D721Med (cell line): Measurements from ENCODE around the gene MED12L.
A peak's percentile ranks its signal among the peaks of the same experiment; 100 is the strongest.

Experiments used
- DNase-seq: peaks from one replicate; pipeline ENCODE4 v3.0.0; 2011; ENCODE audit warnings: low spot score; ENCODE audit not compliant: insufficient read length
- FAIRE-seq: peaks from 2 replicates; lab custom pipeline; 2011; peaks lifted over from hg19 to GRCh38; lab: Jason Lieb, UNC
- TF ChIP-seq, protein P1 (sequence below): IDR thresholded peaks from 2 replicates; pipeline ENCODE4 v1.5.1; 2012; ENCODE audit warnings: mild to moderate bottlenecking, control low read depth; ENCODE audit not compliant: insufficient read depth; ENCODE audit errors: missing control alignments

Gene MED12L

DNA sequence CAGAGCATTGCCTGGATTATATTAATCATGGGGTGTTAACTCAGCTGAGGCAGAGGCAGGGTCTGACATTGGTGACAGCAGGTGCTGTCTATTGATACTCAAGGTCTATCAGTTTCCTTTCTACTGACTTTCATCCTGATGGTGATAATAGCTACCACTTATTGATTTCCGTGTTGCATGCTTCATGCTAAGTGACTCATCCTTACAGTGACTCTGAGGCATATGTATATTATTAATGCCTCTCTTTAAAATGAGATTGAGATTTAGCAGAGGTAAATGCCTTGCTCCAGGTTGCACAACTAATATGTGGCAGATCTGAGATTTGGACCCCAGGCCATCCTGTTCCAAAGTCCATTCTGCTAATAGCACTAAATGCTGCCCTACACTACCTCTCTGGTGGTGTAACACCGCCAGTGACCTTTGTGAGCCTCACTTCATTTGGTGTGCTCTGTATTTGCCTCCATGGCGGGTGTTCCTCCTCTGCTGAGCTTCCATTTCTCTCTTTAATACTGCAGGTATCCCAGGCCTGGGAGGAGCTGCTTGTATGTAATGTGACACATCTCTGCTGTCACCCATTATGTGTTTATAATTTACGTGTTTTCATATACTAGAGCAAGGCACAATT lies 67.1 kb downstream of the MED12L start:
- TF ChIP-seq, protein P1, sequence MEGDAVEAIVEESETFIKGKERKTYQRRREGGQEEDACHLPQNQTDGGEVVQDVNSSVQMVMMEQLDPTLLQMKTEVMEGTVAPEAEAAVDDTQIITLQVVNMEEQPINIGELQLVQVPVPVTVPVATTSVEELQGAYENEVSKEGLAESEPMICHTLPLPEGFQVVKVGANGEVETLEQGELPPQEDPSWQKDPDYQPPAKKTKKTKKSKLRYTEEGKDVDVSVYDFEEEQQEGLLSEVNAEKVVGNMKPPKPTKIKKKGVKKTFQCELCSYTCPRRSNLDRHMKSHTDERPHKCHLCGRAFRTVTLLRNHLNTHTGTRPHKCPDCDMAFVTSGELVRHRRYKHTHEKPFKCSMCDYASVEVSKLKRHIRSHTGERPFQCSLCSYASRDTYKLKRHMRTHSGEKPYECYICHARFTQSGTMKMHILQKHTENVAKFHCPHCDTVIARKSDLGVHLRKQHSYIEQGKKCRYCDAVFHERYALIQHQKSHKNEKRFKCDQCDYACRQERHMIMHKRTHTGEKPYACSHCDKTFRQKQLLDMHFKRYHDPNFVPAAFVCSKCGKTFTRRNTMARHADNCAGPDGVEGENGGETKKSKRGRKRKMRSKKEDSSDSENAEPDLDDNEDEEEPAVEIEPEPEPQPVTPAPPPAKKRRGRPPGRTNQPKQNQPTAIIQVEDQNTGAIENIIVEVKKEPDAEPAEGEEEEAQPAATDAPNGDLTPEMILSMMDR: no peak
- DNase-seq: no peak
- FAIRE-seq: no peak

DNA sequence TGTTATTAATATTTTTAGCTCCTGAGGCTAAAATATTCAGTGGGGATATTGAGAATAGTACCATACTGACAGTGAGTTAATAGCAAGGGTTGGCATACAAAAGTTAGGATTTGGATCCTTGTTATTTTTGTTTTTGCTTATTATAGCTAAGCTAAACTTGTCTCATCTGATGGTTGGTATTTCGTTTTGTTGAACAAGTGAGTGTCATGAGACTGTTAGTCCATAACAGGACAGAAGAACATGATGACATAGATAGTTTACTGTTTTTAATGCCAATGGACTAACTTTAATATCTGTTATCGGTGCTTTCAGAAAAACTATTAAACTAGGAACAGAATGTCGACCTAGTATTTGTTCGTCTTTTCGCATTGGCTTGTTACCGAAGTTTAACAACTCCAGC lies 69.1 kb downstream of the MED12L start:
- DNase-seq: no peak
- TF ChIP-seq, protein P1: no peak
- no peak for FAIRE-seq

DNA sequence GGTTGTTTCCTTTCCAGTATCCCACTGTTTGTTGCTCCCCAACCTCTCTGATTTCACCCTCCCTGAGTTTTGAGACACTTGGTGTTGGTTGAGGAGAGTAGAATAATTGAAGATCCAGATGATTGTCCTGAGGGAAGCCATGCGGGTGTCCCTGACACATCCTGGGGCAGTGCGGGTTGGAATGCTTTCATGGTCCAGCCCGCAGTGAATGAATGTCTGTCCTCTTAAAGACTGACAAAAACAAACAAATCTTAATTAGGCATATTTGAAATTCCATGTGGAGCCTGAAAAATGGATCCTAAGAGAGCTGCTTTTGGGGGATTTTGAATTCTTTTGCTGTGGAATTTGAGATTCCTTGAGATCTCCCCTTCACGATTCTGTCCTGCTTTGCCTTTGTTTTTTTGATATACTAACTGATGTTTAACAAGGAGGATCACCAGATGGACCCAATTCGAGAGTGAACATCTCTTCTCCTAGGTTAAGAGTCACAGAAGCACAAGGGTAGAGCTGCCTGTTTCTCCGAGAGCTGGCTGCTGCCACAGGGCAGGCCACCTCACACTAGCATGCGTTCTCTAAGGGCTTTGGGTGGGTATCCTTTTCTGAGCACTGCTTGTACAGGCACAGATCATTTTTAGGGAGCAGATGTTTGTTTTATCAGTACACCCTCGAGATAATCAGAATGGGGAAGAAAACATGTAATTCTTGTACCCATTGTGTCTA lies 70.1 kb downstream of the MED12L start:
- DNase-seq (no peak), FAIRE-seq (no peak)
- TF ChIP-seq, protein P1: no peak

DNA sequence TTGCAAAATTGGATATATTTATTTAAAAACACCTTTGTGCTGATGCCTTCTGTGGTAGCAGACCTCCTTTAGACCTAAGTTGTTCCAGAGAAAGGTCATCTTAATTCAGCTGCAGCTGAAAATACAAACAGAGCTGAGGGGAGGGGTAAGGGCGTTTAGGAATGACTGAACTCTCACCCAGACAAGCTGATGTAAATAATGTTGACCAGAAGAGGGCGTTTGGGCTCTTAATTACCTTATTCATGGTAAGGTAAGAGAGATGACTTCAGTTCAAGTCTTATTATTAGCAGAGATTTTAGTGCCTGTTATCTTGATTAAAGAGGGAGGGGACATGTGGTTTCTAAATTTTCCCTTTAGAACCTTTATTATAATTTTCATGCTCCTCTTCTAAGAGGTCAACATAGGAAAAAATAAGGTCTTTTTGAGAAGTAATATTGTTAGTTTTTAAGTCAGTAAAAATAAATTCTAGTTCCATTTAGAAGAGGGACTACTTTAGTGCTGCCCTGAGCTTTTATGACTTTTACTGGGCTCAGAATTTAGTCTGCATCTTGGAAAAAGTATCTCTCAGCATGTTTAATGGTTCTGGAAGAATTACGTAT lies 71.3 kb downstream of the MED12L start:
- DNase-seq (peak; percentile 16), FAIRE-seq (no peak)
- TF ChIP-seq, protein P1: peak; percentile 72

DNA sequence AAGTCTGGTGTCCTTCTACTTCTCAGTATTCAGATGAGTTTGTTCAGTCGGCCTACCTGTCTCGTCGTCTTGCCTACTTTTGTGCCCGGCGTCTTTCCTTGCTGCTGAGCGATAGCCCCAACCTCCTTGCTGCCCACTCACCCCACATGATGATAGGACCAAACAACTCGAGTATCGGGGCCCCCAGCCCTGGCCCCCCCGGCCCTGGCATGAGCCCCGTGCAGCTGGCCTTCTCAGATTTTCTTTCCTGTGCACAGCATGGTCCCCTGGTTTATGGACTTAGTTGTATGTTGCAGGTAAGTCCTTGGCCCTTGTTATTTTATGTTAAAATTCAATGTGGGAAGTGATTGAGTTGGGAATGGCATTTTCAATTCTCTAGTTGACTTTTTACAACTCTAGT lies 74.3 kb downstream of the MED12L start:
- no peak for FAIRE-seq
- no peak for DNase-seq
- TF ChIP-seq, protein P1: no peak

DNA sequence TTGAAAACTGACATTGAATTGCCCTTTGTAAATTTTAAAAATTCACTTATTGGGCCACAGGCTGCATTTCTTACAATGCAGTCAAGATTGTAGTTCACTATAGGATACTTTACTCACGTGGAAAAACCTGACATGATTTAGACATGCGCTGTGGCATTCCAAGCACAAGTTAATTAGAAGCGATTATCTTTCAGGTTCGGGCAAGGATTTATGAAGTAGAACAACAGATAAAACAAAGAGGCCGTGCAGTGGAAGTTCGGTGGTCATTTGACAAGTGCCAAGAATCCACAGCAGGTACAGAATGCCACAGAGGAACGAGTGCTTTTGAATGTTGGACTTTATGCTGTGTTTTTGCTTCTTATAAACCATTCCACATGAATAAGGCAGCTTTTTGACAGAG lies 79.8 kb downstream of the MED12L start:
- TF ChIP-seq, protein P1: no peak
- DNase-seq (no peak), FAIRE-seq (no peak)

DNA sequence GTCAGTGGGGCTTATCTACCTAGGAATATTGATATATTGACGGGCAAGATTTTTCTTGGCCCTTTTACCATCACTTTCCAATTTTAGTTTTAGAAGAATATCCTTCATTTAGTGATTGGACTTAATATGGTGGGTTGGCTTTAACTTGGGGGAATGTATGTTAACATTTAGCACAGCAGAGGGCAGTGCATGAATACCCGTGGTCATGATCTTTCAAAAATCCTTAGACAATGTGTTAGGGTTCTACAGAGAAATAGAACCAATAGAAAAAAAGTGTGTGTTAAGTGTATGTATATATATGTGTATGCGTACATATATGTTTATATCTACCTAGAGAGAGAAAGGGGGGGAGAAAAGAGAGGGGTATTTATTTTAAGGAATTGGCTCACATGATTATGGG lies 80.7 kb downstream of the MED12L start:
- DNase-seq (no peak), FAIRE-seq (no peak)

More for the DNA sequence above, 80.7 kb downstream of the MED12L start:
- TF ChIP-seq, protein P1: no peak
